ENCODE data around the gene GDF9. TPM values are rescaled to one million over a fixed set of nuclear protein-coding genes. Genes with fewer than 3 reads are reported as not detected.

Gene GDF9
- total and polyA plus RNA-seq, 2 donors (not counting 3 experiments of a cell fraction or from before 2014, with no cell fraction given), result 0.07 TPM; not detected in 1

DNA sequence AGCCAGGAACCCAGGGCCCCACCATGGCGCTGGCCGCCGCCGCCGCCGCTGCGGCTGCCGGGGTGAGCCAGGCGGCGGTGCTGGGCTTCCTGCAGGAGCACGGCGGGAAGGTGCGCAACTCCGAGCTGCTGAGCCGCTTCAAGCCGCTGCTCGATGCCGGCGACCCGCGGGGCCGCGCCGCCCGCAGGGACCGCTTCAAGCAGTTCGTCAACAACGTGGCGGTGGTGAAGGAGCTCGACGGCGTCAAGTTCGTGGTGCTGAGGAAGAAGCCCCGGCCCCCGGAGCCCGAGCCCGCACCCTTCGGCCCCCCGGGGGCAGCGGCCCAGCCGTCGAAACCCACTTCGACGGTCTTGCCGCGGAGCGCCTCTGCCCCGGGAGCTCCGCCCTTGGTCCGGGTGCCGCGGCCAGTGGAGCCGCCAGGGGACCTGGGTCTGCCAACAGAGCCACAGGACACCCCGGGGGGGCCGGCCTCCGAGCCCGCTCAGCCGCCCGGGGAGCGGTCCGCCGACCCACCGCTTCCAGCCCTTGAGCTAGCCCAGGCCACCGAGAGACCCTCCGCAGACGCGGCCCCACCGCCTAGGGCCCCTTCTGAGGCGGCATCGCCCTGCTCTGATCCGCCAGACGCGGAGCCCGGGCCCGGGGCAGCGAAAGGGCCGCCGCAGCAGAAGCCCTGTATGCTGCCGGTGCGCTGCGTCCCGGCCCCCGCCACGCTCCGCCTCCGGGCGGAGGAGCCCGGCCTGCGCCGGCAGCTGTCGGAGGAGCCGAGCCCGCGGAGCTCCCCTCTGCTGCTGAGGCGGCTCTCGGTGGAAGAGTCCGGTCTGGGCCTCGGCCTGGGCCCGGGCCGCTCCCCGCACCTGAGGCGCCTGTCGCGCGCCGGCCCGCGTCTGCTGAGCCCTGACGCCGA lies 52.4 kb downstream of the GDF9 start:
- H3K27me3 ChIP-seq (ENCODE audit: control insufficient read depth in 2 of 2, insufficient read depth in 2 of 2, low read length in 2 of 2), result peaks cover 19 to 33% of the 10 kb centered on the region in 2 experiments
- no peaks in the 10 kb centered on the region for H3K36me3 ChIP-seq (ENCODE audit: control insufficient read depth in 2 of 2, extremely low read depth in 1 of 2, insufficient read depth in 2 of 2, low read length in 2 of 2)
- peak overlapping the region; percentile 29 for H3K4me2 ChIP-seq (ENCODE audit: insufficient read depth, low read length)
- dilution Hi-C loops (cut with MboI; ENCODE audit: extremely low pct_ligation_motif_present, low sequenced_read_pairs) (no loop called here), intact Hi-C loops (cut with micrococcal nuclease) (loop anchor here (1.0 kb wide), 1 partner anchor 32 kb away; no protein-coding TSS in a partner anchor)
- no peaks in the 10 kb centered on the region for H3K4me1 ChIP-seq (ENCODE audit: control insufficient read depth, extremely low read depth, insufficient read depth, low read length)
- no peak overlapping the region for H3K9ac ChIP-seq (replicated peaks; ENCODE audit: extremely low read depth, insufficient read depth, low read length)
- BruUV-seq (replicated peaks), result no TSS peak
- H3K27ac ChIP-seq (ENCODE audit: insufficient read depth, low read depth, low read length), result no peak overlapping the region
- H3K9me1 ChIP-seq (replicated peaks; ENCODE audit: control insufficient read depth, extremely low read depth, insufficient read depth, low read length), result no peaks in the 10 kb centered on the region
- TF ChIP-seq POLR2AphosphoS5 (IDR thresholded peaks at IDR 0.05; ENCODE audit: insufficient read depth, low read depth, low read length) (no peak), EZH2 (IDR thresholded peaks at IDR 0.05; ENCODE audit: borderline replicate concordance, low read depth, low read length, severe bottlenecking) (peak; percentile 94)
- peak overlapping the region in 2 of 3 experiments; percentile 9 to 11 for H3K4me3 ChIP-seq (replicated peaks in 1 of 3; ENCODE audit: insufficient read depth in 1 of 3, low read depth in 1 of 3, low read length in 3 of 3)
- POLR2A ChIA-PET, result interaction anchor here (0.7 kb wide), 2 partner anchors 32 to 347 kb away, joined by 4 to 6 read pairs; no protein-coding TSS in a partner anchor
- CTCF ChIA-PET, result interaction anchor here (0.7 to 2.6 kb wide), 12 partner anchors 12 to 313 kb away, joined by 3 to 14 read pairs (median 4); partner anchors contain the start of genes CCNI2 and SHROOM1
- H4K20me1 ChIP-seq (replicated peaks; ENCODE audit: control insufficient read depth, extremely low read depth, insufficient read depth, low read length), result no peaks in the 10 kb centered on the region
- FAIRE-seq (no peak), DNase-seq (ENCODE audit: low read depth, low spot score) (peak; percentile 21)
- H2AFZ ChIP-seq (ENCODE audit: low read depth, low read length), result peak overlapping the region; percentile 76
- H3K9me3 ChIP-seq (replicated peaks; ENCODE audit: control insufficient read depth, insufficient read depth, low read length), result no peaks in the 10 kb centered on the region
- no peaks in the 10 kb centered on the region for H3K79me2 ChIP-seq (ENCODE audit: control insufficient read depth, insufficient read depth, low read length)

DNA sequence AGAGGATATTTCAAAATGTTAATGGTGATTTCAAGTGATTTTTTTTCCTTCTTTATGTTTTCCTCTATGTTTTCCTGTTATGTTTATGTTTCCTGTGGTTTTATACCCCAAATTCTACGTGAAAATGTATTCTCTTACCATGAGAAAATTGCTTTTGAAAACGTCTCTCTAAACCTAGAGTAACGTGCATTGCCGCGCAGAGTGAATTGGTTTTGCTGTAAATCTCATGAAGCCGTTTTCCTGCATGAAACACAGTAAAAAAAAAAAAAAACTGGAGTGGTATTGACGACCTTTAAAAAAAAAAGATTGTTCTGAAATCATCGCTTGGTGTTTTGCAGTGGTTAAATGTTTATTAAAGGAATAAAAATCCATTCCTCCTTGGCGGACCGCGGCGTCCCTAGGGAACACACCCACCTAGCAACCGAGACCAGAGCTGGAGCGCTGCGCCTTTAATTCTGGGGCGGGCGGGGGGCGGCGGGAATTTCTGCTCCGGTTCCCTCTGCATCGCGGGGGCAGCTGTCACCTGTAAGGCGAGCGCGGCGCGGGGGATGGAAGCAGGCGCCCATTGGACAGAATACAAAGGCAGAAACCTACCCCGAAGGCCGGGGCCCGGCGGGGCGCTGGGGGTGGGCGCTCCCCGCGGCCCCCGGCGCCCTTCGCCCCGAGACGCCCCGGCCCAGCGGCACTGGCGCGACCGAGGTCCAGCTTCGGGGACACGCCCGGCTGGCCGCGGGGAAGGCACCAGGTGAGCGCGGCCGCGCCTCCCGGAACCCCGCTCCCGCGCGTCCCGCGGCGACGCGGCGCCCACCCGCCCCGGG lies 53.3 kb downstream of the GDF9 start, which contains the start of gene SOWAHA:
Gene SOWAHA (plus strand): TSS at position 522 of the 818 bp plus-strand sequence. CDS start 320 bp downstream, outside the sequence.
- H2AFZ ChIP-seq (ENCODE audit: low read depth, low read length), result peak within 1 kb of the TSS; percentile 76
- BruUV-seq (replicated peaks), result no TSS peak
- no peak within 1 kb of the TSS for H3K27ac ChIP-seq (ENCODE audit: insufficient read depth, low read depth, low read length)
- no peaks in the 10 kb centered on the region for H3K9me3 ChIP-seq (replicated peaks; ENCODE audit: control insufficient read depth, insufficient read depth, low read length)
- peaks cover 20 to 36% of the 10 kb centered on the region in 2 experiments for H3K27me3 ChIP-seq (ENCODE audit: control insufficient read depth in 2 of 2, insufficient read depth in 2 of 2, low read length in 2 of 2)
- FAIRE-seq (peak; percentile 15), DNase-seq (ENCODE audit: low read depth, low spot score) (no peak)
- POLR2A ChIA-PET, result interaction anchor here (0.7 kb wide), 2 partner anchors 31 to 346 kb away, joined by 4 to 6 read pairs; no protein-coding TSS in a partner anchor
- H3K4me3 ChIP-seq (replicated peaks in 1 of 3; ENCODE audit: insufficient read depth in 1 of 3, low read depth in 1 of 3, low read length in 3 of 3), result peak within 1 kb of the TSS in 2 of 3 experiments; percentile 9 to 15
- no peaks in the 10 kb centered on the region for H3K36me3 ChIP-seq (ENCODE audit: control insufficient read depth in 2 of 2, extremely low read depth in 1 of 2, insufficient read depth in 2 of 2, low read length in 2 of 2)
- CTCF ChIA-PET, result interaction anchor here (1.0 to 2.6 kb wide), 7 partner anchors 11 to 312 kb away, joined by 3 to 14 read pairs (median 4); partner anchors contain the start of gene CCNI2
- no peaks in the 10 kb centered on the region for H4K20me1 ChIP-seq (replicated peaks; ENCODE audit: control insufficient read depth, extremely low read depth, insufficient read depth, low read length)
- no peak within 1 kb of the TSS for H3K9ac ChIP-seq (replicated peaks; ENCODE audit: extremely low read depth, insufficient read depth, low read length)
- intact Hi-C loops (cut with micrococcal nuclease), result no loop called here
- H3K4me2 ChIP-seq (ENCODE audit: insufficient read depth, low read length), result peak within 1 kb of the TSS; percentile 29
- no peaks in the 10 kb centered on the region for H3K4me1 ChIP-seq (ENCODE audit: control insufficient read depth, extremely low read depth, insufficient read depth, low read length)
- dilution Hi-C loops (cut with MboI; ENCODE audit: extremely low pct_ligation_motif_present, low sequenced_read_pairs), result no loop called here
- H3K79me2 ChIP-seq (ENCODE audit: control insufficient read depth, insufficient read depth, low read length), result no peaks in the 10 kb centered on the region
- no peaks in the 10 kb centered on the region for H3K9me1 ChIP-seq (replicated peaks; ENCODE audit: control insufficient read depth, extremely low read depth, insufficient read depth, low read length)
- TF ChIP-seq MYC (IDR thresholded peaks at IDR 0.05; ENCODE audit: low read depth, low read length) (no peak), GATA2 (IDR thresholded peaks at IDR 0.05; ENCODE audit: insufficient read depth, insufficient read length, low read depth, low read length) (no peak), FOS (IDR thresholded peaks at IDR 0.05; ENCODE audit: borderline replicate concordance, insufficient read depth, low read length) (no peak), POLR2A (IDR thresholded peaks at IDR 0.05; ENCODE audit: low read depth, low read length) (no peak)
- TF ChIP-seq, protein P1, sequence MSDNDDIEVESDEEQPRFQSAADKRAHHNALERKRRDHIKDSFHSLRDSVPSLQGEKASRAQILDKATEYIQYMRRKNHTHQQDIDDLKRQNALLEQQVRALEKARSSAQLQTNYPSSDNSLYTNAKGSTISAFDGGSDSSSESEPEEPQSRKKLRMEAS (IDR thresholded peaks at IDR 0.05; ENCODE audit: insufficient read depth, insufficient read length), result no peak

Measured in endothelial cell of umbilical vein (primary cell).